B cell (primary cell): ENCODE data around the gene ALDH1A2. TPM values are rescaled to one million over a fixed set of nuclear protein-coding genes. Genes with fewer than 3 reads are reported as not detected.

Experiments used
- ATAC-seq: fragments of 200-7000 bp; cut with Tn5 transposase; one replicate; pipeline ENCODE4 v1.10.0; 2021; ENCODE audit warnings: low read depth, mild to moderate bottlenecking, moderate number of reproducible peaks, moderate library complexity
- CTCF ChIA-PET: fragments of 350-600 bp; sonication (Branson Sonifier 250); formaldehyde crosslinking; loops from one replicate; lab custom pipeline; 2021; ENCODE audit warnings: antibody characterized with exemption, inconsistent platforms; lab: Charles Lee
- POLR2A ChIA-PET: fragments of 350-600 bp; sonication (Branson Sonifier 250); formaldehyde crosslinking; loops from one replicate; lab custom pipeline; 2021; ENCODE audit warnings: antibody characterized with exemption; lab: Charles Lee
- DNase-seq: peaks from one replicate; pipeline ENCODE4 v3.0.0; 2013
- H2AFZ ChIP-seq: 2 replicates; pipeline ENCODE4 v1.6.1; 2012; ENCODE audit warnings: mild to moderate bottlenecking, low read depth, low read length; ENCODE audit not compliant: insufficient read depth, poor library complexity, severe bottlenecking
- H3K27ac ChIP-seq, 2 donors: 1 replicate in 1 of 2; 2 replicates in 1 of 2; pipeline ENCODE4 v1.5.1; 2012 to 2013; ENCODE audit warnings: low read length in 2 of 2, mild to moderate bottlenecking in 2 of 2, moderate library complexity in 1 of 2
- H3K27me3 ChIP-seq, 4 experiments: fragments of 200-600 bp in 1 of 4; sonication (generic) in 1 of 4; replicated peaks in 1 of 4; 1 replicate in 2 of 4; 2 replicates in 2 of 4; pipeline versions ENCODE4 v1.6.1 to v1.7.0; 2013 to 2016; ENCODE audit warnings: low read length in 3 of 4, mild to moderate bottlenecking in 2 of 4, mixed read lengths in 1 of 4, moderate library complexity in 1 of 4; ENCODE audit not compliant: insufficient read depth in 4 of 4, control insufficient read depth in 3 of 4; ENCODE audit errors: control extremely low read depth in 1 of 4
- H3K36me3 ChIP-seq, 2 experiments: replicated peaks in 1 of 2; 1 replicate in 1 of 2; 2 replicates in 1 of 2; pipeline versions ENCODE4 v1.6.1 to v1.7.1; 2013; ENCODE audit warnings: low read length in 1 of 2; ENCODE audit not compliant: insufficient read depth in 2 of 2, control insufficient read depth in 1 of 2; ENCODE audit errors: control extremely low read depth in 1 of 2, extremely low read depth in 1 of 2
- H3K4me1 ChIP-seq, 2 donors: fragments of 200-600 bp in 1 of 2; sonication (generic) in 1 of 2; 1 replicate in 1 of 2; 2 replicates in 1 of 2; pipeline versions ENCODE4 v1.5.1 to v1.6.1; 2013 to 2017; ENCODE audit warnings: low read length in 2 of 2; ENCODE audit not compliant: control insufficient read depth in 2 of 2, insufficient read depth in 2 of 2
- H3K4me2 ChIP-seq: replicated peaks from 2 replicates; pipeline ENCODE3; 2012; ENCODE audit warnings: mild to moderate bottlenecking, low read depth, low read length; ENCODE audit not compliant: poor library complexity, severe bottlenecking
- H3K4me3 ChIP-seq, 5 experiments: fragments of 200-600 bp in 1 of 5; sonication (generic) in 1 of 5; 1 replicate in 3 of 5; 2 replicates in 2 of 5; pipeline versions ENCODE4 v1.5.1 to v1.7.0; 2011 to 2016; ENCODE audit warnings: low read length in 4 of 5, mild to moderate bottlenecking in 4 of 5, low read depth in 2 of 5, control low read depth in 1 of 5, moderate library complexity in 1 of 5; ENCODE audit not compliant: insufficient read depth in 1 of 5; ENCODE audit errors: control extremely low read depth in 1 of 5, extremely low read depth in 1 of 5
- H3K79me2 ChIP-seq: fragments of 200-600 bp; sonication (generic); one replicate; pipeline ENCODE4 v1.6.0; 2016; ENCODE audit warnings: low read length; ENCODE audit not compliant: control insufficient read depth, insufficient read depth
- H3K9ac ChIP-seq: fragments of 200-600 bp; sonication (generic); 2 replicates; pipeline ENCODE4 v1.6.1; 2017; ENCODE audit warnings: mild to moderate bottlenecking, low read length, moderate library complexity
- H3K9me3 ChIP-seq, 3 donors: one replicate each; pipeline versions ENCODE4 v1.6.1 to v1.7.1; 2013; ENCODE audit warnings: low read length in 2 of 3; ENCODE audit not compliant: control insufficient read depth in 2 of 3, insufficient read depth in 1 of 3; ENCODE audit errors: control extremely low read depth in 1 of 3
- H4K20me1 ChIP-seq: 2 replicates; pipeline ENCODE4 v1.6.0; 2012; ENCODE audit warnings: mild to moderate bottlenecking, low read length; ENCODE audit not compliant: insufficient read depth, control insufficient read depth, poor library complexity, severe bottlenecking
- H3K27ac Mint-ChIP-seq: one replicate; pipeline ENCODE4 v1.8.0; 2021; ENCODE audit warnings: mixed read lengths
- H3K27me3 Mint-ChIP-seq: one replicate; pipeline ENCODE4 v1.8.0; 2021; ENCODE audit warnings: mixed read lengths
- H3K4me1 Mint-ChIP-seq: one replicate; pipeline ENCODE4 v1.8.0; 2021; ENCODE audit warnings: mixed read lengths
- H3K4me3 Mint-ChIP-seq: one replicate; pipeline ENCODE4 v1.8.0; 2021; ENCODE audit warnings: mixed read lengths
- H3K9me3 Mint-ChIP-seq: one replicate; pipeline ENCODE4 v1.8.0; 2022; ENCODE audit warnings: mixed read lengths; ENCODE audit not compliant: insufficient read depth
- CTCF ChIP-seq: fragments of 200-600 bp; IDR thresholded peaks from one replicate; pipeline ENCODE4 v1.8.0; 2022; ENCODE audit warnings: antibody characterized with exemption, mild to moderate bottlenecking
- EZH2 ChIP-seq: IDR thresholded peaks from 2 replicates; pipeline ENCODE4 v1.6.1; 2012; ENCODE audit warnings: borderline replicate concordance, low read depth, mild to moderate bottlenecking, moderate library complexity, low read length; ENCODE audit not compliant: insufficient read depth, poor library complexity, severe bottlenecking
- WGBS: methylation state at CpG from one replicate; pipeline ENCODE4 v1.1.5; 2013; ENCODE audit warnings: missing lambda C conversion rate; ENCODE audit not compliant: insufficient coverage; 5-methylcytosine and 5-hydroxymethylcytosine counted together
- intact Hi-C: fragments of 100-400 bp; cut with micrococcal nuclease; formaldehyde crosslinking; loops from one replicate; pipeline ENCODE4 v1.10.0; 2022
- polyA plus RNA-seq: library from polyadenylated mRNA; depleted of rRNA; stranded (reverse); fragments of >200 nt; gene quantifications from 2 replicates; pipeline ENCODE4 v1.2.3, GENCODE V29; 2012
- total RNA-seq, 2 donors: library from RNA; stranded (reverse); fragments of 120-200 nt in 1 of 2; gene quantifications; 1 replicate in 1 of 2; 2 replicates in 1 of 2; pipeline versions ENCODE4 v1.2.3 to v1.2.4, GENCODE V29; 2013 to 2022

The ALDH1A2 gene
- total and polyA plus RNA-seq, 2 donors (not counting 1 experiment from before 2014, with no cell fraction given): not detected

DNA sequence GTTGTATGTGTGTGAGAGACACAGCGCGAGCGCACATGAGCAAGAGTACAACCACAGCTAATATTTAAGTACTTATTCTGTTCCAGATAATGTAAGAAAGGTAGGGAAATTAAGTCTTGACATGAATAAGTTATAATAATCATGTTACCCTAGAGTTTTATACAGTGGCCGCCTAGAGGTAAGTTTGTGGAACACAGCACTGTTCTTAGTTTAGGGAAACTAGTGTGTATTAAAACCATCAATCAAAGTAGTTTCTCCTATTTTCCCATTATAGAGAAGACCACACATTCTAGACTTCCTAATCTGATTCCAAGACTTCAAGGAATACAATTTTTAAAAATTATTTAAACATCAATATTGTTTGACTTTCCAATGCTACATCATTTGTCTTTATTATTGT is 9.5 kb downstream of the ALDH1A2 start:
- TF ChIP-seq CTCF: no peak
- H3K4me3 ChIP-seq: no peak overlapping the region
- Mint-ChIP-seq H3K4me3 (no peak overlapping the region), H3K27me3 (peaks cover 42% of the 10 kb centered on the region), H3K27ac (no peak overlapping the region), H3K9me3 (no peaks in the 10 kb centered on the region), H3K4me1 (peaks cover 4% of the 10 kb centered on the region)
- H3K4me1 ChIP-seq: no peaks in the 10 kb centered on the region
- peaks cover 0 to 21% (median 4%) of the 10 kb centered on the region in 4 experiments for H3K27me3 ChIP-seq
- H3K9me3 ChIP-seq: peaks cover 0 to 2% (median 0%) of the 10 kb centered on the region in 3 donors
- WGBS: no CpG with 5 or more reads among the region's 4 CpGs
- H3K79me2 ChIP-seq: no peaks in the 10 kb centered on the region
- H3K27ac ChIP-seq: no peak overlapping the region
- no peaks in the 10 kb centered on the region for H4K20me1 ChIP-seq
- ATAC-seq (no peak), DNase-seq (no peak)
- no peak overlapping the region for H3K4me2 ChIP-seq
- CTCF ChIA-PET: no interaction called here
- H3K36me3 ChIP-seq: no peaks in the 10 kb centered on the region
- no peak overlapping the region for H3K9ac ChIP-seq
- H2AFZ ChIP-seq: no peak overlapping the region
- POLR2A ChIA-PET: no interaction called here
- intact Hi-C loops: no loop called here

DNA sequence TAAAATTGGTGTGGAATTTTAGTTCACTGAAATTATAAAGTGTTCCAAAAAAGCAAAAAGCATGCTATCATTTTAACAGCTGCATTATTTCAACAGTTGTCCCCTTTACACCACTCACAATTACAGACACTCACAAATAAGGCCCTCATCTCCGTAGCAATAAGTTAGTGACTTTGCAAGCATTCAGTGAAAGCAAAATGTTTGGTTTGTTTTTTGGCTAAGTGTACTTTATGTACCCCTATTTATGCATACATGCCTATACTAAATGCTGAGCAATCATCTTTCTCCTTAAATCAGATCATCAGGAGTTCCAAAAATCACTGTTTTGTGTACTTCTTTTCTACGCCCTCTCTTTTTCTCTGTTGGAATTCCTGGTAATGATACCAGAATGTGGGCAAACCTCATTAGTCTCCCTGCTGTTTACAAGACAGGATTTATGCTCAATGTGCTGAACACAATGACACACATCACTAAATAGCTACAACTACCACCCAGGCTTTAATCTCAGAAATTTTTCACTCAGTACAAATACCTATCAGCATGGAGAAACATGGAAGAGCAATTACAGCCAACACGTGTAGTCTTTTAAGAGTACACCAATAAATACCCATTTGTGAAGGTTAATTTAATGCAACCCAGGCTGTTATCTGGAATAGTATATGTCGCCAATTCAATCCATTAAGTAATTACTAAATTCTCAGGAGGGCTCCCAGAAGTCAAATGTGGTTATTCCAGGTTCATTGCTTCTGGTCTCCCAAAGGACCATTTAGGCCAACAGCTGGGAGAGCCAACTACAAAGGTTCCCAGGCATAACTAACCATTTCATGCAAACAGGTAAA is 12.0 kb downstream of the ALDH1A2 start:
- no peaks in the 10 kb centered on the region for H3K4me1 ChIP-seq
- no peaks in the 10 kb centered on the region for H3K9me3 Mint-ChIP-seq
- H2AFZ ChIP-seq: no peak overlapping the region
- peaks cover 0 to 4% (median 2%) of the 10 kb centered on the region in 4 experiments for H3K27me3 ChIP-seq
- peaks cover 45% of the 10 kb centered on the region for H3K27me3 Mint-ChIP-seq
- H3K4me1 Mint-ChIP-seq: peaks cover 4% of the 10 kb centered on the region
- no peak overlapping the region for H3K27ac ChIP-seq
- ATAC-seq: no peak
- ChIA-PET POLR2A (no interaction called here), CTCF (no interaction called here)
- peaks cover 0 to 1% (median 0%) of the 10 kb centered on the region in 3 donors for H3K9me3 ChIP-seq
- DNase-seq: no peak
- intact Hi-C loops: no loop called here
- no peak overlapping the region for H3K4me2 ChIP-seq
- no CpG with 5 or more reads among the region's 4 CpGs for WGBS
- TF ChIP-seq EZH2 (no peak), CTCF (no peak)
- H4K20me1 ChIP-seq: no peaks in the 10 kb centered on the region
- H3K27ac Mint-ChIP-seq: no peak overlapping the region
- H3K4me3 ChIP-seq: no peak overlapping the region
- H3K4me3 Mint-ChIP-seq: no peak overlapping the region
- H3K9ac ChIP-seq: no peak overlapping the region
- no peaks in the 10 kb centered on the region for H3K36me3 ChIP-seq
- no peaks in the 10 kb centered on the region for H3K79me2 ChIP-seq
